Cardiac muscle cell (in vitro differentiated cells and primary cell): ENCODE results near the gene SUCO. TPM values are rescaled to one million over a fixed set of nuclear protein-coding genes. Genes with fewer than 3 reads are reported as not detected.

Source experiments
- DNase-seq, 2 donors: peaks; one replicate each; pipeline versions ENCODE4 v3.0.0 to v3.0.0-alpha.2; 2010 to 2017; ENCODE audit warnings: low read depth in 1 of 2, low spot score in 1 of 2
- H3K27ac ChIP-seq: fragments of 200-600 bp; sonication (generic); 2 replicates; pipeline ENCODE4 v1.5.1; 2016
- H3K27me3 ChIP-seq: fragments of 200-600 bp; sonication (generic); 2 replicates; pipeline ENCODE4 v1.6.0; 2016; ENCODE audit warnings: control low read depth
- H3K36me3 ChIP-seq: fragments of 200-600 bp; sonication (generic); 2 replicates; pipeline ENCODE4 v1.5.1; 2016; ENCODE audit warnings: control low read depth
- H3K4me1 ChIP-seq: fragments of 200-600 bp; sonication (generic); 2 replicates; pipeline ENCODE4 v1.8.1; 2017; ENCODE audit warnings: low read depth, mild to moderate bottlenecking, mixed run types
- H3K4me3 ChIP-seq: fragments of 200-600 bp; sonication (generic); 2 replicates; pipeline ENCODE4 v1.5.1; 2016; ENCODE audit warnings: mild to moderate bottlenecking
- H3K9me3 ChIP-seq: fragments of 200-600 bp; sonication (generic); 2 replicates; pipeline ENCODE4 v1.5.1; 2017; ENCODE audit warnings: low read depth, mild to moderate bottlenecking, control low read depth
- CTCF ChIP-seq: IDR thresholded peaks from 2 replicates; pipeline ENCODE4 v1.5.1; 2012; ENCODE audit warnings: low read depth, mild to moderate bottlenecking, low read length
- polyA plus RNA-seq: library from polyadenylated mRNA; unstranded; fragments of >200 nt; fragmentation: Nextera tagmentation; extraction: Ambion mirVana; gene quantifications from 2 replicates; pipeline ENCODE4 v1.2.1, GENCODE V29; 2016
- total RNA-seq: library from RNA; depleted of rRNA; stranded (reverse); fragments of >200 nt; gene quantifications from 2 replicates; pipeline ENCODE4 v1.2.3, GENCODE V29; 2016

SUCO gene
- total and polyA plus RNA-seq, 2 experiments from 2014 or later: 23.0 to 48.6 TPM

- no peak for DNase-seq
- no peak overlapping the region for H3K4me3 ChIP-seq
- no peaks in the 10 kb centered on the region for H3K36me3 ChIP-seq
- H3K27me3 ChIP-seq: no peaks in the 10 kb centered on the region
- no peak for TF ChIP-seq CTCF
- no peaks in the 10 kb centered on the region for H3K9me3 ChIP-seq
- H3K4me1 ChIP-seq: no peaks in the 10 kb centered on the region
- no peak overlapping the region for H3K27ac ChIP-seq
These were observed 15.9 kb upstream of the SUCO start for GRCh38 chr1:172517081-172517480.

DNA sequence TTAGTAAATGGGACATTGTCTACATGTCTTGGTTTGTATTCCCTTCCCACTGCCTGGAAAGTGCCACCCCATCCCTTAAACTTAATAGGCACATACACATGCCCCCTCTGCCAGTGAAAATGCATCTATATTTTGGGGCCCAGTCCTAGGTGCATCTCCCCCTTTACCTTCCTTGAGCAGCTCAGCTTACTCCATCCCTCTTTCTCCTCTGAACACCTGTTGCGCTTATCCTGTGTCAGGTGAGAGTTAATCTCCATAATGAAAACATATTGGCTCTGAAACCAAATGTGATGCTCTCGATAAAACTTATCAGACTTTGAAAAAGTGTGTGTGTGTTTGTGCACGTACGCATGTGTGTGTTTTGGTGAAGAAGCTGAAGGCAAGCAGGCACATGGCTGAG is 15.4 kb upstream of the SUCO start:
- no peaks in the 10 kb centered on the region for H3K9me3 ChIP-seq
- no peak overlapping the region for H3K27ac ChIP-seq
- DNase-seq: no peak
- H3K36me3 ChIP-seq: no peaks in the 10 kb centered on the region
- no peaks in the 10 kb centered on the region for H3K4me1 ChIP-seq
- TF ChIP-seq CTCF: no peak
- no peak overlapping the region for H3K4me3 ChIP-seq
- no peaks in the 10 kb centered on the region for H3K27me3 ChIP-seq

- Histone ChIP-seq H3K4me1 (peaks cover 4% of the 10 kb centered on the region), H3K4me3 (no peak overlapping the region), H3K27me3 (peaks cover 6% of the 10 kb centered on the region), H3K36me3 (no peaks in the 10 kb centered on the region), H3K27ac (no peak overlapping the region), H3K9me3 (no peaks in the 10 kb centered on the region)
- TF ChIP-seq CTCF: no peak
- DNase-seq: no peak
These were observed 3.6 kb upstream of the SUCO start for GRCh38 chr1:172529304-172529703.

GRCh38 chr1:172530000-172530399 is 3.0 kb upstream of the SUCO start:
- peaks cover 11% of the 10 kb centered on the region for H3K4me1 ChIP-seq
- no peak overlapping the region for H3K4me3 ChIP-seq
- no peak for DNase-seq
- peaks cover 6% of the 10 kb centered on the region for H3K27me3 ChIP-seq
- H3K36me3 ChIP-seq: no peaks in the 10 kb centered on the region
- no peaks in the 10 kb centered on the region for H3K9me3 ChIP-seq
- H3K27ac ChIP-seq: no peak overlapping the region
- TF ChIP-seq CTCF: no peak

DNA sequence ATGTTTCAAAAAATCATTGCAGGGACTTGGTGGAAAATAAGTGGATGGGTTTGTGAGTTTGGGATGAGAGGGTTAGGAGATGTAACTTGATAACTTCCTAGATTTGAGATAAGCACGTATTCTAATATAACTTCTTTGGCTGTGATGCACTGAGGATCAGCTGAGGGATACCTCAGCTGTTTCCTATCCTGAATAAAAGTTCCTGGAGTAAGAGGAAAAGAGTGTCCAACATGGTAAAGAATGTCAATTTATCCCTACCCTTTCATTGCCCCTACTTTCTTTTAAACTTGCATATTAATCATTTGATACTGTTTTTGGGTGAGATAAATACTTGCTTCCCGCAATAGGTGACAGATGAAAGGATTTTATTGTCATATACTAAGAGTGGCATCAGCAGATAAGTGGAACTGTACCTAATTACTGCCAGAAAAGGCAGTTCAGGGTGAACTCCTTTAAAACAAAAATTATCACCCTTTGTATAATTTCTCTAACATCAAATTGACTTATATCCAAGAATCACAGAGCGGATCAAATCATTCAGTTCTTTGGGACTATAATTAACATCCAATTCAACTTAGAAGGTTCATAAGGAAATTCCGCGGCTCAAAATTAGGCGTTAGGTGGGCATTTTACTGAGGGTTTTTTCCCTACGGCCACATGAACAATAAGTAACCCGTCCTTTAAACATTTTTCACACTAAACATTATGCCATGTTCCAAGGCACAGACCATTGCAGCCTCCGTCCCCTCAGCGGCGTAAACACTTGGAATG is 1.4 kb upstream of the SUCO start:
- Histone ChIP-seq H3K27ac (peak overlapping the region; percentile 95), H3K9me3 (no peaks in the 10 kb centered on the region), H3K36me3 (no peaks in the 10 kb centered on the region), H3K27me3 (peaks cover 6% of the 10 kb centered on the region), H3K4me3 (peak overlapping the region; percentile 63), H3K4me1 (peaks cover 26% of the 10 kb centered on the region)
- no peak for TF ChIP-seq CTCF
- no peak for DNase-seq
